Measurements from ENCODE around the gene BAG1. TPM values are rescaled to one million over a fixed set of nuclear protein-coding genes. Genes with fewer than 3 reads are reported as not detected.

Gene BAG1
- total and polyA plus RNA-seq, 2 experiments from 2014 or later = 44.7 to 55.4 TPM

DNA sequence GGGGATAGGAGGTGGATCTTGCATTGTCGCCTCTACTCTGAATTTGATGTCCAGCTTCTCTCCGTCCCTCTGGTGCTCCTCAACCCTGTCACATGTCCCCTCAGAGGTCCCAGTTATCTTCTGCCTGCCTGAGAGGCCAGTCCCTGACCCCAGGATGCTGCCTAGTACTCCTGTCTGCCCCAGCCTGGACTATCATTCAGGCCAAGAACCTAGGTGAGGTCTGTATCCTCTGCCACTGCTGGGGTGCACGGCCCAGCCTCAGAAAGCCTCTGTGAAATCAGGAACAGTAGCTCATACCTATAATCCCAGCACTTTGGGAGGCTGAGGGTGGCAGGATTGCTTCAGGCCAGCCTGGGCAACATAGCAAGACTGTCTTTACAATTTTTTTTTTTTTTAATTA lies 15.9 kb downstream of the BAG1 start (continued):
- TF ChIP-seq ETS1 (IDR thresholded peaks at IDR 0.05) (no peak), EZH2phosphoT487 (IDR thresholded peaks at IDR 0.05; ENCODE audit: unreplicated experiment) (no peak), CREB1 (CRISPR knock-in tag; IDR thresholded peaks at IDR 0.05; ENCODE audit: low read depth) (no peak), POLR2AphosphoS5 (IDR thresholded peaks at IDR 0.05; ENCODE audit: low read depth) (no peak), ZNF331 (CRISPR knock-in tag; IDR thresholded peaks at IDR 0.05; ENCODE audit: low read depth) (no peak), ZNF114 (CRISPR knock-in tag; IDR thresholded peaks at IDR 0.05) (no peak)
- TF ChIP-seq, protein P1, sequence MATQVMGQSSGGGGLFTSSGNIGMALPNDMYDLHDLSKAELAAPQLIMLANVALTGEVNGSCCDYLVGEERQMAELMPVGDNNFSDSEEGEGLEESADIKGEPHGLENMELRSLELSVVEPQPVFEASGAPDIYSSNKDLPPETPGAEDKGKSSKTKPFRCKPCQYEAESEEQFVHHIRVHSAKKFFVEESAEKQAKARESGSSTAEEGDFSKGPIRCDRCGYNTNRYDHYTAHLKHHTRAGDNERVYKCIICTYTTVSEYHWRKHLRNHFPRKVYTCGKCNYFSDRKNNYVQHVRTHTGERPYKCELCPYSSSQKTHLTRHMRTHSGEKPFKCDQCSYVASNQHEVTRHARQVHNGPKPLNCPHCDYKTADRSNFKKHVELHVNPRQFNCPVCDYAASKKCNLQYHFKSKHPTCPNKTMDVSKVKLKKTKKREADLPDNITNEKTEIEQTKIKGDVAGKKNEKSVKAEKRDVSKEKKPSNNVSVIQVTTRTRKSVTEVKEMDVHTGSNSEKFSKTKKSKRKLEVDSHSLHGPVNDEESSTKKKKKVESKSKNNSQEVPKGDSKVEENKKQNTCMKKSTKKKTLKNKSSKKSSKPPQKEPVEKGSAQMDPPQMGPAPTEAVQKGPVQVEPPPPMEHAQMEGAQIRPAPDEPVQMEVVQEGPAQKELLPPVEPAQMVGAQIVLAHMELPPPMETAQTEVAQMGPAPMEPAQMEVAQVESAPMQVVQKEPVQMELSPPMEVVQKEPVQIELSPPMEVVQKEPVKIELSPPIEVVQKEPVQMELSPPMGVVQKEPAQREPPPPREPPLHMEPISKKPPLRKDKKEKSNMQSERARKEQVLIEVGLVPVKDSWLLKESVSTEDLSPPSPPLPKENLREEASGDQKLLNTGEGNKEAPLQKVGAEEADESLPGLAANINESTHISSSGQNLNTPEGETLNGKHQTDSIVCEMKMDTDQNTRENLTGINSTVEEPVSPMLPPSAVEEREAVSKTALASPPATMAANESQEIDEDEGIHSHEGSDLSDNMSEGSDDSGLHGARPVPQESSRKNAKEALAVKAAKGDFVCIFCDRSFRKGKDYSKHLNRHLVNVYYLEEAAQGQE (IDR thresholded peaks at IDR 0.05; ENCODE audit: unreplicated experiment) = no peak
- TF ChIP-seq, protein P2, sequence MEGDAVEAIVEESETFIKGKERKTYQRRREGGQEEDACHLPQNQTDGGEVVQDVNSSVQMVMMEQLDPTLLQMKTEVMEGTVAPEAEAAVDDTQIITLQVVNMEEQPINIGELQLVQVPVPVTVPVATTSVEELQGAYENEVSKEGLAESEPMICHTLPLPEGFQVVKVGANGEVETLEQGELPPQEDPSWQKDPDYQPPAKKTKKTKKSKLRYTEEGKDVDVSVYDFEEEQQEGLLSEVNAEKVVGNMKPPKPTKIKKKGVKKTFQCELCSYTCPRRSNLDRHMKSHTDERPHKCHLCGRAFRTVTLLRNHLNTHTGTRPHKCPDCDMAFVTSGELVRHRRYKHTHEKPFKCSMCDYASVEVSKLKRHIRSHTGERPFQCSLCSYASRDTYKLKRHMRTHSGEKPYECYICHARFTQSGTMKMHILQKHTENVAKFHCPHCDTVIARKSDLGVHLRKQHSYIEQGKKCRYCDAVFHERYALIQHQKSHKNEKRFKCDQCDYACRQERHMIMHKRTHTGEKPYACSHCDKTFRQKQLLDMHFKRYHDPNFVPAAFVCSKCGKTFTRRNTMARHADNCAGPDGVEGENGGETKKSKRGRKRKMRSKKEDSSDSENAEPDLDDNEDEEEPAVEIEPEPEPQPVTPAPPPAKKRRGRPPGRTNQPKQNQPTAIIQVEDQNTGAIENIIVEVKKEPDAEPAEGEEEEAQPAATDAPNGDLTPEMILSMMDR (conservative IDR thresholded peaks at IDR 0.05; ENCODE audit: low read depth in 2 of 2) = no peak

GRCh38 chr9:33246269-33246860 lies 18.1 kb downstream of the BAG1 start:
- no peak overlapping the region for H3K4me3 Mint-ChIP-seq
- no peak overlapping the region for H3K4me3 ChIP-seq
- no peaks in the 10 kb centered on the region for H3K9me2 ChIP-seq (ENCODE audit: insufficient read depth)

More at GRCh38 chr9:33246269-33246860, 18.1 kb downstream of the BAG1 start:
- Mint-ChIP-seq H3K4me1 (no peaks in the 10 kb centered on the region), H3K27me3 (ENCODE audit: insufficient read depth, low read depth, poor library complexity) (peaks cover 10% of the 10 kb centered on the region), H3K9me3 (no peaks in the 10 kb centered on the region; the same call in 2 of the 3 replicates), H3K36me3 (ENCODE audit: low read depth) (no peaks in the 10 kb centered on the region; the same call in 2 of the 3 replicates), H3K27ac (0 out of 2 replicates have a peak overlapping the region, but pooled peaks have one; percentile 2)
- Histone ChIP-seq H3K36me3 (ENCODE audit: insufficient read depth) (no peaks in the 10 kb centered on the region), H3K4me2 (no peak overlapping the region), H3F3A (replicated peaks; ENCODE audit: low read depth) (no peaks in the 10 kb centered on the region), H3K79me2 (replicated peaks; ENCODE audit: insufficient read depth) (no peaks in the 10 kb centered on the region), H3K4me1 (ENCODE audit: insufficient read depth) (no peaks in the 10 kb centered on the region), H4K20me1 (replicated peaks; ENCODE audit: insufficient read depth) (no peaks in the 10 kb centered on the region), H3K27ac (ENCODE audit: low read depth) (no peak overlapping the region), H2AFZ (no peak overlapping the region), H3K27me3 (ENCODE audit: insufficient read depth) (no peaks in the 10 kb centered on the region)
- TF ChIP-seq STAT1 (IDR thresholded peaks at IDR 0.05; ENCODE audit: unreplicated experiment) = no peak
- no peak for TF ChIP-seq ZNF114 (CRISPR knock-in tag; IDR thresholded peaks at IDR 0.05)
- TF ChIP-seq, protein P3, sequence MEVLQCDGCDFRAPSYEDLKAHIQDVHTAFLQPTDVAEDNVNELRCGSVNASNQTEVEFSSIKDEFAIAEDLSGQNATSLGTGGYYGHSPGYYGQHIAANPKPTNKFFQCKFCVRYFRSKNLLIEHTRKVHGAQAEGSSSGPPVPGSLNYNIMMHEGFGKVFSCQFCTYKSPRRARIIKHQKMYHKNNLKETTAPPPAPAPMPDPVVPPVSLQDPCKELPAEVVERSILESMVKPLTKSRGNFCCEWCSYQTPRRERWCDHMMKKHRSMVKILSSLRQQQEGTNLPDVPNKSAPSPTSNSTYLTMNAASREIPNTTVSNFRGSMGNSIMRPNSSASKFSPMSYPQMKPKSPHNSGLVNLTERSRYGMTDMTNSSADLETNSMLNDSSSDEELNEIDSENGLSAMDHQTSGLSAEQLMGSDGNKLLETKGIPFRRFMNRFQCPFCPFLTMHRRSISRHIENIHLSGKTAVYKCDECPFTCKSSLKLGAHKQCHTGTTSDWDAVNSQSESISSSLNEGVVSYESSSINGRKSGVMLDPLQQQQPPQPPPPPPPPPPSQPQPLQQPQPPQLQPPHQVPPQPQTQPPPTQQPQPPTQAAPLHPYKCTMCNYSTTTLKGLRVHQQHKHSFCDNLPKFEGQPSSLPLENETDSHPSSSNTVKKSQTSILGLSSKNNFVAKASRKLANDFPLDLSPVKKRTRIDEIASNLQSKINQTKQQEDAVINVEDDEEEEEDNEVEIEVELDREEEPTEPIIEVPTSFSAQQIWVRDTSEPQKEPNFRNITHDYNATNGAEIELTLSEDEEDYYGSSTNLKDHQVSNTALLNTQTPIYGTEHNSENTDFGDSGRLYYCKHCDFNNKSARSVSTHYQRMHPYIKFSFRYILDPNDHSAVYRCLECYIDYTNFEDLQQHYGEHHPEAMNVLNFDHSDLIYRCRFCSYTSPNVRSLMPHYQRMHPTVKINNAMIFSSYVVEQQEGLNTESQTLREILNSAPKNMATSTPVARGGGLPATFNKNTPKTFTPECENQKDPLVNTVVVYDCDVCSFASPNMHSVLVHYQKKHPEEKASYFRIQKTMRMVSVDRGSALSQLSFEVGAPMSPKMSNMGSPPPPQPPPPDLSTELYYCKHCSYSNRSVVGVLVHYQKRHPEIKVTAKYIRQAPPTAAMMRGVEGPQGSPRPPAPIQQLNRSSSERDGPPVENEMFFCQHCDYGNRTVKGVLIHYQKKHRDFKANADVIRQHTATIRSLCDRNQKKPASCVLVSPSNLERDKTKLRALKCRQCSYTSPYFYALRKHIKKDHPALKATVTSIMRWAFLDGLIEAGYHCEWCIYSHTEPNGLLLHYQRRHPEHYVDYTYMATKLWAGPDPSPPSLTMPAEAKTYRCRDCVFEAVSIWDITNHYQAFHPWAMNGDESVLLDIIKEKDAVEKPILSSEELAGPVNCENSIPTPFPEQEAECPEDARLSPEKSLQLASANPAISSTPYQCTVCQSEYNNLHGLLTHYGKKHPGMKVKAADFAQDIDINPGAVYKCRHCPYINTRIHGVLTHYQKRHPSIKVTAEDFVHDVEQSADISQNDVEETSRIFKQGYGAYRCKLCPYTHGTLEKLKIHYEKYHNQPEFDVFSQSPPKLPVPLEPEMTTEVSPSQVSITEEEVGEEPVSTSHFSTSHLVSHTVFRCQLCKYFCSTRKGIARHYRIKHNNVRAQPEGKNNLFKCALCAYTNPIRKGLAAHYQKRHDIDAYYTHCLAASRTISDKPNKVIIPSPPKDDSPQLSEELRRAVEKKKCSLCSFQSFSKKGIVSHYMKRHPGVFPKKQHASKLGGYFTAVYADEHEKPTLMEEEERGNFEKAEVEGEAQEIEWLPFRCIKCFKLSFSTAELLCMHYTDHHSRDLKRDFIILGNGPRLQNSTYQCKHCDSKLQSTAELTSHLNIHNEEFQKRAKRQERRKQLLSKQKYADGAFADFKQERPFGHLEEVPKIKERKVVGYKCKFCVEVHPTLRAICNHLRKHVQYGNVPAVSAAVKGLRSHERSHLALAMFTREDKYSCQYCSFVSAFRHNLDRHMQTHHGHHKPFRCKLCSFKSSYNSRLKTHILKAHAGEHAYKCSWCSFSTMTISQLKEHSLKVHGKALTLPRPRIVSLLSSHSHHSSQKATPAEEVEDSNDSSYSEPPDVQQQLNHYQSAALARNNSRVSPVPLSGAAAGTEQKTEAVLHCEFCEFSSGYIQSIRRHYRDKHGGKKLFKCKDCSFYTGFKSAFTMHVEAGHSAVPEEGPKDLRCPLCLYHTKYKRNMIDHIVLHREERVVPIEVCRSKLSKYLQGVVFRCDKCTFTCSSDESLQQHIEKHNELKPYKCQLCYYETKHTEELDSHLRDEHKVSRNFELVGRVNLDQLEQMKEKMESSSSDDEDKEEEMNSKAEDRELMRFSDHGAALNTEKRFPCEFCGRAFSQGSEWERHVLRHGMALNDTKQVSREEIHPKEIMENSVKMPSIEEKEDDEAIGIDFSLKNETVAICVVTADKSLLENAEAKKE (CRISPR knock-in tag; IDR thresholded peaks at IDR 0.05) = no peak
- no peak for TF ChIP-seq EZH2phosphoT487 (IDR thresholded peaks at IDR 0.05; ENCODE audit: unreplicated experiment)
- ATAC-seq (no peak), DNase-seq (ENCODE audit: low spot score) (no peak)
